T-cell (primary cell): ENCODE measurements around the gene IFITM10. TPM values are rescaled to one million over a fixed set of nuclear protein-coding genes. Genes with fewer than 3 reads are reported as not detected.

Experiments
- ATAC-seq, 4 experiments: fragments of 200-7000 bp in 3 of 4; fragments of 150-1000 bp in 1 of 4; cut with Tn5 transposase; replicated peaks in 1 of 4; 1 replicate in 3 of 4; 2 replicates in 1 of 4; pipeline ENCODE4 v1.10.0; 2021; ENCODE audit warnings: moderate library complexity in 3 of 4, mild to moderate bottlenecking in 2 of 4, moderate number of reproducible peaks in 1 of 4
- CTCF ChIA-PET, 2 donors: fragments of 300-600 bp; sonication (Branson Sonifier 250); formaldehyde crosslinking; loops; one replicate each; lab custom pipeline; 2022; ENCODE audit warnings: antibody characterized with exemption in 2 of 2; lab: Charles Lee
- POLR2A ChIA-PET, 2 donors: fragments of 300-600 bp; sonication (Branson Sonifier 250); formaldehyde crosslinking; loops; one replicate each; lab custom pipeline; 2022; ENCODE audit warnings: antibody characterized with exemption in 2 of 2; lab: Charles Lee
- DNase-seq, 35 experiments: peaks; one replicate each; pipeline versions ENCODE4 v3.0.0 to v3.0.0-alpha.2; 2013 to 2023
- H3K27ac ChIP-seq: one replicate; pipeline ENCODE4 v1.5.1; 2013; ENCODE audit warnings: low read length
- H3K27me3 ChIP-seq, 2 experiments: replicated peaks in 1 of 2; 1 replicate in 1 of 2; 2 replicates in 1 of 2; pipeline versions ENCODE4 v1.6.1 to v1.7.0; 2013; ENCODE audit warnings: low read length in 1 of 2, mixed read lengths in 1 of 2; ENCODE audit not compliant: control insufficient read depth in 2 of 2, insufficient read depth in 2 of 2; ENCODE audit errors: extremely low read depth in 1 of 2
- H3K36me3 ChIP-seq, 2 donors: 1 replicate in 1 of 2; 2 replicates in 1 of 2; pipeline versions ENCODE4 v1.6.1 to v1.7.0; 2013; ENCODE audit warnings: low read length in 1 of 2; ENCODE audit not compliant: control insufficient read depth in 2 of 2, insufficient read depth in 1 of 2; ENCODE audit errors: extremely low read depth in 1 of 2
- H3K4me1 ChIP-seq, 2 experiments: 1 replicate in 1 of 2; 2 replicates in 1 of 2; pipeline versions ENCODE4 v1.6.1 to v1.7.0; 2013; ENCODE audit warnings: low read length in 2 of 2, mixed read lengths in 1 of 2; ENCODE audit not compliant: insufficient read depth in 2 of 2, control insufficient read depth in 1 of 2; ENCODE audit errors: extremely low read depth in 1 of 2
- H3K4me3 ChIP-seq, 2 donors: 1 replicate in 1 of 2; 2 replicates in 1 of 2; pipeline versions ENCODE4 v1.5.1 to v1.7.0; 2013; ENCODE audit warnings: mild to moderate bottlenecking in 2 of 2, low read length in 1 of 2, moderate library complexity in 1 of 2; ENCODE audit not compliant: control insufficient read depth in 1 of 2; ENCODE audit errors: extremely low read depth in 1 of 2
- H3K9me3 ChIP-seq: 2 replicates; pipeline ENCODE4 v1.7.0; 2013
- H3K27ac Mint-ChIP-seq, 2 donors: one replicate each; pipeline ENCODE4 v1.8.0; 2020 to 2021; ENCODE audit warnings: mild to moderate bottlenecking in 2 of 2, mixed read lengths in 2 of 2
- H3K27me3 Mint-ChIP-seq, 2 donors: one replicate each; pipeline ENCODE4 v1.8.0; 2021 to 2022; ENCODE audit warnings: mixed read lengths in 2 of 2
- H3K36me3 Mint-ChIP-seq: one replicate; pipeline ENCODE4 v1.8.0; 2021; ENCODE audit warnings: mixed read lengths
- H3K4me1 Mint-ChIP-seq, 3 donors: one replicate each; pipeline ENCODE4 v1.8.0; 2020 to 2022; ENCODE audit warnings: mixed read lengths in 3 of 3, mild to moderate bottlenecking in 1 of 3
- H3K4me3 Mint-ChIP-seq, 3 donors: one replicate each; pipeline ENCODE4 v1.8.0; 2020 to 2022; ENCODE audit warnings: mild to moderate bottlenecking in 3 of 3, mixed read lengths in 3 of 3, moderate library complexity in 3 of 3
- H3K9me3 Mint-ChIP-seq, 3 donors: one replicate each; pipeline ENCODE4 v1.8.0; 2020 to 2022; ENCODE audit warnings: mixed read lengths in 3 of 3
- WGBS: methylation state at CpG from one replicate; pipeline ENCODE4 v1.1.5; 2013; ENCODE audit warnings: missing lambda C conversion rate; ENCODE audit not compliant: insufficient coverage; 5-methylcytosine and 5-hydroxymethylcytosine counted together
- total RNA-seq, 35 experiments: library from RNA in 6 of 35; stranded (reverse) in 6 of 35; fragments of 120-200 nt in 1 of 35; gene quantifications; one replicate each; pipeline versions ENCODE4 v1.2.1 to v1.2.4 and lab custom pipeline; 2013 to 2026

IFITM10 gene
- total RNA-seq, 5 donors from 2014 or later (not counting 1 experiment from before 2014, with no cell fraction given) = 0.72 to 4.2 (median 1.8) TPM

DNA sequence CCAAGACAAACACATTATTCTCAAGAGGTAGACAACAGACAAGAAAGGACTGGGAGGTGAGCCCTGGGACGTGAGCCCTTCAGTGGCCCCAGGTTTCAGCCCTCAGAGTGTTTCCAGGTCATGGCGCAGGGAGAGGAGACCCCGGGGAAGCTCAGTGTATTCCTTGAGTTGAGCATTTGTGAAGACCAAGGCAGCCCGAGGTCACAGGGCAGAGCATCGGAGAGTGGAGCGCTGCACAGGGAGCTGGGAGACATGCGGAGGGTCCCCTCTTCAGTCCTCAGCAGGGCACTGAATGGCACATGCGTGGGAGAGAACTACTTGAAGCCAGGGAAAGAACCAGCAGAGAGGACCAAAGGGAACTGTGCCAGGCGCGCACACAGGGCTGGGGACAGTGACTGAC lies 41.7 kb downstream of the IFITM10 start:
- no peak for DNase-seq
- no peak overlapping the region for H3K27ac Mint-ChIP-seq
- CTCF ChIA-PET = no interaction called here
- no peak for ATAC-seq
- Histone ChIP-seq H3K27ac (no peak overlapping the region), H3K4me1 (no peaks in the 10 kb centered on the region), H3K9me3 (no peaks in the 10 kb centered on the region), H3K4me3 (no peak overlapping the region), H3K27me3 (peaks cover 0 to 13% of the 10 kb centered on the region in 2 experiments), H3K36me3 (no peaks in the 10 kb centered on the region)
- POLR2A ChIA-PET = no interaction called here
- no peaks in the 10 kb centered on the region for H3K36me3 Mint-ChIP-seq
- H3K4me1 Mint-ChIP-seq = peaks cover 0 to 2% (median 0%) of the 10 kb centered on the region in 3 donors
- H3K9me3 Mint-ChIP-seq = no peaks in the 10 kb centered on the region
- WGBS = 89% methylated on average over 8 of the region's 10 CpGs
- H3K4me3 Mint-ChIP-seq = no peak overlapping the region
- H3K27me3 Mint-ChIP-seq = peaks cover 0 to 9% of the 10 kb centered on the region in 2 donors

DNA sequence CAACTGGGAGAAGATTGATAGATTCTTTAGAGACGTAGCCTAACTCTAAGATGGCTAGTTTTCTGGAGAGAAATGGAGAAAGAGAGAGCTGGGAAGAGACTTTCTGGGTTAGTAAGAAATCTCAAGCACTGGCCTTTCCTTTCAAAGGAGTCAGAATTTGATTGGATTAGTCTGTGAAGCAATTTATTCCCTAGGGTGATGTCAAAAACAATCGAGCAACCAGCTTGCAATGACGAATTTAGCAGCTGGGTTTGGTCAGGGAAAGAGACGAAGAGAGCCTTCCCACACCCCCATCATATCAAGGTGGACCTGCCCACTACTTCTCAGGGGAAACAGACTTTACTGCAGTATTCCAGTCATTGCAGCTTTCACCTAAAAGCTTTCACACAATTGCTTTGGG lies 42.6 kb downstream of the IFITM10 start:
- ChIA-PET CTCF (no interaction called here), POLR2A (no interaction called here)
- ATAC-seq = no peak
- Mint-ChIP-seq H3K27me3 (peaks cover 0 to 9% of the 10 kb centered on the region in 2 donors), H3K4me3 (no peak overlapping the region), H3K27ac (no peak overlapping the region), H3K9me3 (no peaks in the 10 kb centered on the region), H3K4me1 (peaks cover 0 to 2% (median 0%) of the 10 kb centered on the region in 3 donors), H3K36me3 (no peaks in the 10 kb centered on the region)
- WGBS = 60% methylated on average over 2 of the region's 4 CpGs
- Histone ChIP-seq H3K27me3 (peaks cover 0 to 13% of the 10 kb centered on the region in 2 experiments), H3K27ac (no peak overlapping the region), H3K4me1 (no peaks in the 10 kb centered on the region), H3K4me3 (no peak overlapping the region), H3K9me3 (no peaks in the 10 kb centered on the region), H3K36me3 (no peaks in the 10 kb centered on the region)
- no peak for DNase-seq

DNA sequence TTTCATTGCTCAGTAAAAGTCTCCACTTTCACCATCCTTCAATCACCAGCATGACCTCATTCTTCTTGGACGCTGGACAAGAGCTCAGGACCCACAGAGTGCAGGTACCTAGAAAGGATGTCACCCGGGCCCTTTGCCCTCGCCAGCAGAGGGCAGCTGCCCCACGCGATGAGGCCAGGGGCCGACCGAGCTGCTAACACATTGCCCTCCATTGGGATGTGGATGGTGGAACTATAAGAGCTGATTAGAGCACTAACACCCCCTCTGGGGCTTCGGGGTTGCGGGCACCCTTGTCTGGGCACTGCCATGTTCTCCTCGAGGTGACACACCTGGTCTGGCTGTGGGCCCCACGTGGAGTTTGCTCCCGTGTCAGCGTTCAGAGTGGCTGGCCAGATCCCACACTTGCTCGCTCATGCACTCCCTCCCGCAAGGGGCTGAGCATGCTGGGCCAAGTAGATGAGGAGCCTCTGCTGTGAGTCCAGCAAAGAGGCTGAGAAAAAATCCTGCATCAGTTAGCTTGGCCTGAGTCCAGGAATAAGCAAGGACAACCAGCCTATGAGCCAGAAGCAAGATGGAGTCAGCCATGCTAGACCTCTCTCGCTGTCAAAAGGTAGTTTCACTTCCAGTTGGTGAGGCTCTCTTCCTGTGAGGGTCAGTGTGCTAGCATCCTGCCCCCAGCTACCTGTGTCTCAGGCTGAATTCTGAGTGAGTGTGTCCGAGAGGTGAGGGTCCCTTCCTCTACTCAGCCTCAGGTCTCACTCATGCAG lies 43.6 kb downstream of the IFITM10 start:
- DNase-seq (peak in 3 of 35 experiments; percentile 8 to 30 (median 12)), ATAC-seq (no peak)
- H3K27me3 Mint-ChIP-seq = peaks cover 0 to 8% of the 10 kb centered on the region in 2 donors
- H3K9me3 Mint-ChIP-seq = peaks cover 0 to 5% (median 5%) of the 10 kb centered on the region in 3 donors
- Histone ChIP-seq H3K4me3 (no peak overlapping the region), H3K36me3 (no peaks in the 10 kb centered on the region), H3K27me3 (peaks cover 0 to 16% of the 10 kb centered on the region in 2 experiments), H3K27ac (no peak overlapping the region), H3K9me3 (peaks cover 2% of the 10 kb centered on the region), H3K4me1 (no peaks in the 10 kb centered on the region)
- H3K4me3 Mint-ChIP-seq = no peak overlapping the region
- no peaks in the 10 kb centered on the region for H3K36me3 Mint-ChIP-seq
- 78% methylated on average over 15 of the region's 17 CpGs for WGBS
- ChIA-PET POLR2A (no interaction called here), CTCF (interaction anchor here (0.7 to 1.8 kb wide), 5 partner anchors 13 to 491 kb away, joined by 3 to 7 read pairs (median 3); partner anchors contain the start of gene SYT8 (in 1 of the 2))
- H3K4me1 Mint-ChIP-seq = peaks cover 0 to 2% (median 2%) of the 10 kb centered on the region in 3 donors
- no peak overlapping the region for H3K27ac Mint-ChIP-seq

DNA sequence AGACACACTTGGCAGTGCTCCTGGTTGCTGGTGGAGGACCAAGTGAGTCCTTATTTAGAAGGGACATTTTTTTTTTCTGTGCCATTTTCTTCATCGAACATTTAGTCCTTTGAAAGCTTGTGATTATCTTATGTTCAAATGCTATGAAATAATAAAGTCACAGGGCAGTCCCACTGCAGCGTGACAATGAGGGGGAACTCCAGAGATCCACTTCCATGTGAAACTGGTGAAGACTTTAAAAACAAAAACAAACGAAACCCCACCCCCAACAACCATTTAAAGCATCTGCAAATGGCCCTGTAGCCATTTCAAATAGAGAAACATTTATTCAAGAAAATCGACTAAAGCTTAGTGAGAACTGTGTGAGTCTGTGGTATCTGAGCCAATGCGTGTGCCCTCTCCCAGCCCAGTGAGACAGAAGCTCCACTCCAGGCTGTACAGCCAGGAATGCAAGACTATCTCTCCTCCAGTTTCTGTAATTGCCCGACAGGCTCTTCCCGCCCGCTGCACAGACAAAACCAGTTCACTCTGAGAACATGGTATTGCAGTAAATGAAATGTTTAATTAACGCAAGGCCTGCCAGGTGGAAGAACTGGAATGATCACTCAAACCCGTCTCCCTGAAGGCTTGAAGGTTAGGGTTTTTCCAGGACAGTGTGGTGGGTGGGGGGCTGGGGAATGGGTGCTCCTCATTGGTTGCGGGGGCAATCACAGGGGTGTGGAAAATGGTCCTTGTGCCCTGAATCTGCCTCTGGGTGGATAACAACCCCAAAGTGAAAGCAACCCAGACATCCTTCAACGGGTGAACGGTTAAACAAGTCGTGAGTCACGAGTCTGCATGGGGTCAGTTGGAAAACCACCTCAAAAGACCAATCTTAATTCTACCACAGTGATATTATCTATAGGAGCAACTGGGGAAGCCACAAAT lies 45.0 kb downstream of the IFITM10 start:
- ChIA-PET POLR2A (interaction anchor here in 1 of 2 donors (0.7 kb wide), 1 partner anchor 840 kb away, joined by 3 read pairs; no protein-coding TSS in a partner anchor), CTCF (interaction anchor here (1.2 to 1.8 kb wide), 2 partner anchors 11 to 12 kb away, joined by 4 to 7 read pairs; no protein-coding TSS in a partner anchor)
- H3K36me3 ChIP-seq = no peaks in the 10 kb centered on the region
- no peak for DNase-seq
- peaks cover 2 to 12% of the 10 kb centered on the region in 2 experiments for H3K4me1 ChIP-seq
- Mint-ChIP-seq H3K4me1 (peaks cover 13 to 17% (median 13%) of the 10 kb centered on the region in 3 donors), H3K36me3 (peaks cover 4% of the 10 kb centered on the region), H3K9me3 (peaks cover 3 to 12% (median 11%) of the 10 kb centered on the region in 3 donors), H3K27me3 (peaks cover 0 to 8% of the 10 kb centered on the region in 2 donors), H3K27ac (no peak overlapping the region), H3K4me3 (no peak overlapping the region)
- H3K4me3 ChIP-seq = no peak overlapping the region
- 61% methylated on average over 4 of the region's 15 CpGs for WGBS
- no peak for ATAC-seq
- peaks cover 0 to 16% of the 10 kb centered on the region in 2 experiments for H3K27me3 ChIP-seq
- peaks cover 2% of the 10 kb centered on the region for H3K9me3 ChIP-seq
- no peak overlapping the region for H3K27ac ChIP-seq

DNA sequence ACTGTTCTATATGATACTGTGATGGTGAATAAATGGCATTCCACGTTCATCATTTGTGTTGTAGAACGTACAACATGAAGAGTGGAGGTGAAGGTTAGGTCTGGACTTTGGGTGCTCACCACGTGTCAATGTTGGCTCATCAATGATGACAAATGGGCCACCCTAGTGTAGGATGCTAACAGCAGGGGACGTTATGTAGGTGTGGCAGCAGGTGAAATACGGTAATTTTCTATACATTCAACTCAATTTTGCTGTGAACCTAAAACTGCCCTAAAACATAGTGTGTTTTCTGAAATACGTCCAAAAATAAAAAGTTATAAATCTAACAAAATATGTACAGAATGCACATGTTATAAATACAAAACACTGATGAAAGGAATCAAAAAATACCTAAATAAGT lies 47.2 kb downstream of the IFITM10 start:
- Histone ChIP-seq H3K27ac (no peak overlapping the region), H3K4me3 (no peak overlapping the region), H3K9me3 (peaks cover 2% of the 10 kb centered on the region), H3K27me3 (peaks cover 0 to 18% of the 10 kb centered on the region in 2 experiments), H3K4me1 (peaks cover 2 to 12% of the 10 kb centered on the region in 2 experiments), H3K36me3 (no peaks in the 10 kb centered on the region)
- POLR2A ChIA-PET = no interaction called here
- Mint-ChIP-seq H3K4me3 (no peak overlapping the region), H3K27ac (no peak overlapping the region), H3K27me3 (peaks cover 0 to 2% of the 10 kb centered on the region in 2 donors), H3K4me1 (peaks cover 13 to 21% (median 16%) of the 10 kb centered on the region in 3 donors), H3K36me3 (peaks cover 4% of the 10 kb centered on the region), H3K9me3 (peaks cover 3 to 14% (median 12%) of the 10 kb centered on the region in 3 donors)
- WGBS = no CpG with 5 or more reads among the region's 6 CpGs
- DNase-seq (no peak), ATAC-seq (no peak)
- CTCF ChIA-PET = no interaction called here

DNA sequence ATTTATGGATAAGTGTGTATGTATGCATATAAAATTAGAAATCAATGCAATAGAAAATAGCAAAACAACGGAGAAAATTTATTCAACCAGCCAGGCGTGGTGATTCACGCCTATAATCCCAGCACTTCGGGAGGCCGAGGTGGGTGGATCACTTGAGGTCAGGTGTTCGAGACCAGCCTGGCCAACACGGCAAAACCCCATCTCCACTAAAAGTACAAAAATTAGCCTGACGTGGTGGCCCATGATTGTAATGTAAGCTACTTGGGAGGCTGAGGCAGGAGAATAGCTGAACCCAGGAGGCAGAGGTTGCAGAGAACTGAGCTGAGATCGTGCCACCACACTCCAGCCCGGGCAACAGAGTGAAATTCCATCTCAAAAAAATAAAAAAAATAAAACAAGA lies 47.9 kb downstream of the IFITM10 start:
- Histone ChIP-seq H3K4me1 (peaks cover 2 to 12% of the 10 kb centered on the region in 2 experiments), H3K9me3 (peaks cover 2% of the 10 kb centered on the region), H3K27ac (no peak overlapping the region), H3K4me3 (no peak overlapping the region), H3K27me3 (peaks cover 0 to 18% of the 10 kb centered on the region in 2 experiments), H3K36me3 (no peaks in the 10 kb centered on the region)
- no peak for ATAC-seq
- no peak overlapping the region for H3K27ac Mint-ChIP-seq
- peaks cover 0 to 5% of the 10 kb centered on the region in 2 donors for H3K27me3 Mint-ChIP-seq
- H3K4me3 Mint-ChIP-seq = no peak overlapping the region
- ChIA-PET CTCF (no interaction called here), POLR2A (no interaction called here)
- H3K4me1 Mint-ChIP-seq = peaks cover 13 to 21% (median 16%) of the 10 kb centered on the region in 3 donors
- DNase-seq = no peak
- WGBS = no CpG with 5 or more reads among the region's 10 CpGs
- peaks cover 3 to 14% (median 12%) of the 10 kb centered on the region in 3 donors for H3K9me3 Mint-ChIP-seq
- H3K36me3 Mint-ChIP-seq = peaks cover 4% of the 10 kb centered on the region
